ENCODE data around the gene C1orf216.
"Not testable (repeated sequence)": the region's sequence is repeated elsewhere in the genome, so short reads cannot be mapped to it uniquely, and the experiment has no call there.

The C1orf216 gene

GRCh38 chr1:35692317-35692716, 26.4 kb downstream of the C1orf216 start:
- in situ Hi-C loops (cut with HindIII; ENCODE audit: low pct_ligation_motif_present, low sequenced_read_pairs), result no loop called here
- no peak overlapping the region for H3K27ac ChIP-seq
- no peaks in the 10 kb centered on the region for H3K27me3 ChIP-seq (replicated peaks)
- TF ChIP-seq, protein P1, sequence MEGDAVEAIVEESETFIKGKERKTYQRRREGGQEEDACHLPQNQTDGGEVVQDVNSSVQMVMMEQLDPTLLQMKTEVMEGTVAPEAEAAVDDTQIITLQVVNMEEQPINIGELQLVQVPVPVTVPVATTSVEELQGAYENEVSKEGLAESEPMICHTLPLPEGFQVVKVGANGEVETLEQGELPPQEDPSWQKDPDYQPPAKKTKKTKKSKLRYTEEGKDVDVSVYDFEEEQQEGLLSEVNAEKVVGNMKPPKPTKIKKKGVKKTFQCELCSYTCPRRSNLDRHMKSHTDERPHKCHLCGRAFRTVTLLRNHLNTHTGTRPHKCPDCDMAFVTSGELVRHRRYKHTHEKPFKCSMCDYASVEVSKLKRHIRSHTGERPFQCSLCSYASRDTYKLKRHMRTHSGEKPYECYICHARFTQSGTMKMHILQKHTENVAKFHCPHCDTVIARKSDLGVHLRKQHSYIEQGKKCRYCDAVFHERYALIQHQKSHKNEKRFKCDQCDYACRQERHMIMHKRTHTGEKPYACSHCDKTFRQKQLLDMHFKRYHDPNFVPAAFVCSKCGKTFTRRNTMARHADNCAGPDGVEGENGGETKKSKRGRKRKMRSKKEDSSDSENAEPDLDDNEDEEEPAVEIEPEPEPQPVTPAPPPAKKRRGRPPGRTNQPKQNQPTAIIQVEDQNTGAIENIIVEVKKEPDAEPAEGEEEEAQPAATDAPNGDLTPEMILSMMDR (IDR thresholded peaks at IDR 0.05; ENCODE audit: low read depth, low read length, missing control alignments), result no peak
- no peak overlapping the region for H3K4me3 ChIP-seq (ENCODE audit: low read depth, low read length)
- no peak for DNase-seq
- no peaks in the 10 kb centered on the region for H3K36me3 ChIP-seq (replicated peaks)

- Histone ChIP-seq H3K4me3 (ENCODE audit: low read depth, low read length) (no peak overlapping the region), H3K36me3 (replicated peaks) (no peaks in the 10 kb centered on the region), H3K27me3 (replicated peaks) (no peaks in the 10 kb centered on the region), H3K27ac (no peak overlapping the region)
- in situ Hi-C loops (cut with HindIII; ENCODE audit: low pct_ligation_motif_present, low sequenced_read_pairs), result no loop called here
- TF ChIP-seq, protein P1 (IDR thresholded peaks at IDR 0.05; ENCODE audit: low read depth, low read length, missing control alignments), result no peak
- no peak for DNase-seq
Observed at GRCh38 chr1:35691571-35692220, 27.0 kb downstream of the C1orf216 start.

DNA sequence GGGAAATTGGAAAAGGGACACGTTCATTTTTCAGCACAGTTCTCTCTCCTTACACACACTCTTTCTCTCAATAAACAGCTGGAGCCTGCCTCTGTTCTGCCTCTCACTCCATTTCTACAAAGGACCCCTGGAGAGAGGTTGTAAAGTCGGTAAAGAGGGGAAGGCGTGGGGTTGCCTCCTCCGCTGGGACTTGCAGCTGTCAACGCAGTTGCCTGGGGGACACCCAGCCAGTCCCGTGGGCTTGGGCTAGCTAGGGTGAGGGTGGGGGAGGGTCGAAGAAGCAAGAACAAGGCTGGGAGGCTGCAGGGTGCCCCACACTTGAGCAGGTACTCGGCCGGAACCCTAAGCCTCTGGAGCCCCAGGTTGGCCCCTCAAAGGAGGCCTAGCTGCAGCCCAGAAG, 27.6 kb downstream of the C1orf216 start:
- in situ Hi-C loops (cut with HindIII; ENCODE audit: low pct_ligation_motif_present, low sequenced_read_pairs), result no loop called here
- TF ChIP-seq, protein P1 (IDR thresholded peaks at IDR 0.05; ENCODE audit: low read depth, low read length, missing control alignments), result no peak

GRCh38 chr1:35690103-35690502, 28.6 kb downstream of the C1orf216 start:
- H3K27me3 ChIP-seq (replicated peaks); H3K27ac ChIP-seq; in situ Hi-C loops (cut with HindIII; ENCODE audit: low pct_ligation_motif_present, low sequenced_read_pairs); H3K4me3 ChIP-seq (ENCODE audit: low read depth, low read length); DNase-seq; H3K36me3 ChIP-seq (replicated peaks): not testable (repeated sequence)

More for the DNA sequence above, 27.6 kb downstream of the C1orf216 start:
- Histone ChIP-seq H3K27me3 (replicated peaks) (no peaks in the 10 kb centered on the region), H3K36me3 (replicated peaks) (no peaks in the 10 kb centered on the region), H3K27ac (no peak overlapping the region), H3K4me3 (ENCODE audit: low read depth, low read length) (no peak overlapping the region)
- DNase-seq, result no peak

GRCh38 chr1:35688161-35688560, 30.5 kb downstream of the C1orf216 start:
- in situ Hi-C loops (cut with HindIII; ENCODE audit: low pct_ligation_motif_present, low sequenced_read_pairs), result no loop called here
- Histone ChIP-seq H3K27ac (no peak overlapping the region), H3K4me3 (ENCODE audit: low read depth, low read length) (no peak overlapping the region), H3K36me3 (replicated peaks) (no peaks in the 10 kb centered on the region), H3K27me3 (replicated peaks) (peaks cover 5% of the 10 kb centered on the region)
- no peak for DNase-seq
- TF ChIP-seq, protein P1 (IDR thresholded peaks at IDR 0.05; ENCODE audit: low read depth, low read length, missing control alignments), result no peak

DNA sequence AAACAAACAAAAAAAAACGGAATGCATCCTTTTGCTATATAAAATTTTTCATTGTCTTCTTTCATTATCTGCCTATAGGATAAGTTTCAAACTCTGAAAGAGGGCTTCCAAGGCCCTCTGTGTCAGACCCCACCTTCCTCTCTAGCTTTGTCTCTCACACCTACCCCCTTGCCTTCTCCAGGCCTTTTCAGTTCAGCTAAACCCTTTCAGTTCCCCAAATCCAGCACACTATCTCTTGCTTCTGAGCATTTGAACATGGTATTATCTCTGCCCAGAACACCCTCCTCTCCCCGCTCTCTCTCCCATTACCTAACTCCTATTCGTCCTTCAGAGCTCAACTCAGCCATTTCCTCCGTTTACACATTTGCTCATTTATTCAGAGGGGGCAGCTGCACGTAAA, 35.7 kb downstream of the C1orf216 start:
- Histone ChIP-seq H3K36me3 (replicated peaks) (no peaks in the 10 kb centered on the region), H3K4me3 (ENCODE audit: low read depth, low read length) (no peak overlapping the region), H3K27ac (no peak overlapping the region), H3K27me3 (replicated peaks) (peaks cover 5% of the 10 kb centered on the region)
- in situ Hi-C loops (cut with HindIII; ENCODE audit: low pct_ligation_motif_present, low sequenced_read_pairs), result no loop called here
- DNase-seq, result no peak
- TF ChIP-seq, protein P1 (IDR thresholded peaks at IDR 0.05; ENCODE audit: low read depth, low read length, missing control alignments), result no peak
